SK-N-SH (cell line): ENCODE results near the gene RHOXF2. TPM values are rescaled to one million over a fixed set of nuclear protein-coding genes. Genes with fewer than 3 reads are reported as not detected.

Source experiments
- CTCF ChIA-PET: fragments of 300-600, 350-600 bp; formaldehyde crosslinking; extraction: SDS; loops from one replicate; lab custom pipeline; 2021; lab: Yijun Ruan, JAX
- POLR2A ChIA-PET: fragments of 350-600 bp; sonication (Branson Sonifier 250); formaldehyde crosslinking; extraction: SDS; loops from one replicate; lab custom pipeline; 2020; ENCODE audit warnings: antibody characterized with exemption, inconsistent platforms; lab: Yijun Ruan, JAX
- DNase-seq: peaks from one replicate; pipeline ENCODE4 v3.0.0; 2012
- H2AFZ ChIP-seq: fragments of 200-600 bp; sonication (generic); 2 replicates; pipeline ENCODE4 v1.8.1; 2016; ENCODE audit warnings: antibody characterized with exemption, mild to moderate bottlenecking, low read depth
- H3F3A ChIP-seq: fragments of 200-600 bp; sonication (generic); replicated peaks from 2 replicates; pipeline ENCODE3; 2016; ENCODE audit warnings: antibody characterized with exemption, mild to moderate bottlenecking; ENCODE audit not compliant: insufficient read depth
- H3K27ac ChIP-seq, 2 experiments: fragments of 200-500 bp in 1 of 2; fragments of 200-600 bp in 1 of 2; sonication (Bioruptor generic) in 1 of 2; sonication (generic), shearing (Covaris generic) in 1 of 2; 2 replicates each; pipeline versions ENCODE4 v1.5.1 to v1.6.1; 2014 to 2016; ENCODE audit warnings: low read depth in 2 of 2, inconsistent platforms in 1 of 2, low read length in 1 of 2, mild to moderate bottlenecking in 1 of 2, mixed read lengths in 1 of 2
- H3K27me3 ChIP-seq: fragments of 200-600 bp; sonication (generic), shearing (Covaris generic); 2 replicates; pipeline ENCODE4 v1.6.1; 2016; ENCODE audit warnings: mixed run types; ENCODE audit not compliant: insufficient read depth
- H3K36me3 ChIP-seq, 2 experiments: fragments of 200-500 bp in 1 of 2; fragments of 200-600 bp in 1 of 2; sonication (Bioruptor generic) in 1 of 2; sonication (generic) in 1 of 2; replicated peaks in 1 of 2; 2 replicates each; pipeline versions ENCODE3 to v1.5.1; 2014 to 2016; ENCODE audit warnings: low read length in 1 of 2, mild to moderate bottlenecking in 1 of 2; ENCODE audit not compliant: insufficient read depth in 2 of 2, control insufficient read depth in 1 of 2
- H3K4me1 ChIP-seq, 2 experiments: fragments of 200-500 bp in 1 of 2; fragments of 200-600 bp in 1 of 2; sonication (Bioruptor generic) in 1 of 2; sonication (generic), shearing (Covaris generic) in 1 of 2; 2 replicates each; pipeline versions ENCODE4 v1.5.1 to v1.6.1; 2014 to 2016; ENCODE audit warnings: low read depth in 1 of 2, low read length in 1 of 2, mixed run types in 1 of 2; ENCODE audit not compliant: insufficient read depth in 2 of 2, control insufficient read depth in 1 of 2
- H3K4me2 ChIP-seq: fragments of 200-600 bp; sonication (generic), shearing (Covaris generic); 2 replicates; pipeline ENCODE4 v1.6.1; 2017; ENCODE audit warnings: mixed run types
- H3K4me3 ChIP-seq, 2 experiments: fragments of 200-500 bp in 1 of 2; fragments of 200-600 bp in 1 of 2; sonication (Bioruptor generic) in 1 of 2; sonication (generic), shearing (Covaris generic) in 1 of 2; 2 replicates each; pipeline versions ENCODE4 v1.5.1 to v1.8.1; 2014 to 2016; ENCODE audit warnings: low read depth in 2 of 2, inconsistent platforms in 1 of 2, low read length in 1 of 2, mild to moderate bottlenecking in 1 of 2, mixed read lengths in 1 of 2, moderate library complexity in 1 of 2
- H3K79me2 ChIP-seq: fragments of 200-600 bp; sonication (generic); 2 replicates; pipeline ENCODE4 v1.8.1; 2017; ENCODE audit warnings: mild to moderate bottlenecking; ENCODE audit not compliant: insufficient read depth
- H3K9ac ChIP-seq: fragments of 200-600 bp; sonication (generic); 2 replicates; pipeline ENCODE4 v1.6.1; 2017; ENCODE audit warnings: mixed run types
- H3K9me2 ChIP-seq: fragments of 200-600 bp; sonication (generic); 2 replicates; pipeline ENCODE4 v1.6.1; 2017; ENCODE audit warnings: mixed run types
- H3K9me3 ChIP-seq: fragments of 200-600 bp; sonication (generic); 2 replicates; pipeline ENCODE4 v1.6.1; 2017; ENCODE audit warnings: mixed run types, mild to moderate bottlenecking, moderate library complexity
- H4K20me1 ChIP-seq: fragments of 200-600 bp; sonication (generic); 2 replicates; pipeline ENCODE4 v1.6.1; 2017; ENCODE audit warnings: mild to moderate bottlenecking, mixed run types; ENCODE audit not compliant: insufficient read depth
- CHD2 ChIP-seq: fragments of 150-350 bp; IDR thresholded peaks from 2 replicates; pipeline ENCODE4 v1.6.1; 2018; ENCODE audit warnings: low read length; ENCODE audit not compliant: partially characterized antibody
- ELF1 ChIP-seq: IDR thresholded peaks from 2 replicates; pipeline ENCODE4 v1.4.0; 2012
- EZH2phosphoT487 ChIP-seq: fragments of 200-600 bp; sonication (generic); IDR thresholded peaks from 2 replicates; pipeline ENCODE4 v1.6.1; 2017; ENCODE audit warnings: low read depth, mixed run types, mild to moderate bottlenecking, antibody characterized with exemption, moderate library complexity, borderline replicate concordance
- FOXJ3 ChIP-seq: sonication (generic); formaldehyde crosslinking; IDR thresholded peaks from 2 replicates; pipeline ENCODE4 v1.5.1; 2020; ENCODE audit warnings: mild to moderate bottlenecking, missing genetic modification reagents
- FOXM1 ChIP-seq: IDR thresholded peaks from 2 replicates; pipeline ENCODE4 v1.4.0; 2012; ENCODE audit warnings: low read depth, mild to moderate bottlenecking
- GABPA ChIP-seq: IDR thresholded peaks from 2 replicates; pipeline ENCODE4 v1.4.0; 2012; ENCODE audit warnings: low read depth, mild to moderate bottlenecking
- JUND ChIP-seq: IDR thresholded peaks from 2 replicates; pipeline ENCODE4 v1.4.0; 2012
- MXI1 ChIP-seq: IDR thresholded peaks from 2 replicates; pipeline ENCODE4 v1.6.1; 2012; ENCODE audit warnings: mild to moderate bottlenecking, low read depth, low read length, improper control_type of control experiment
- POLR2AphosphoS5 ChIP-seq: IDR thresholded peaks from 2 replicates; pipeline ENCODE4 v1.6.1; 2012; ENCODE audit warnings: low read depth, low read length
- RFX5 ChIP-seq: IDR thresholded peaks from 2 replicates; pipeline ENCODE4 v1.6.1; 2012; ENCODE audit warnings: mild to moderate bottlenecking, improper control_type of control experiment, low read length
- RXRA ChIP-seq: IDR thresholded peaks from 2 replicates; pipeline ENCODE4 v1.4.0; 2012; ENCODE audit warnings: low read depth, mild to moderate bottlenecking, borderline replicate concordance
- SMC3 ChIP-seq: IDR thresholded peaks from 2 replicates; pipeline ENCODE4 v1.6.1; 2012; ENCODE audit warnings: low read depth, low read length, improper control_type of control experiment
- TCF12 ChIP-seq: IDR thresholded peaks from 2 replicates; pipeline ENCODE4 v1.4.0; 2012
- TEAD4 ChIP-seq: IDR thresholded peaks from 2 replicates; pipeline ENCODE4 v1.4.0; 2012; ENCODE audit warnings: mild to moderate bottlenecking, borderline replicate concordance; ENCODE audit not compliant: insufficient read depth
- YY1 ChIP-seq: IDR thresholded peaks from 2 replicates; pipeline ENCODE4 v1.4.0; 2012; ENCODE audit warnings: low read depth, mild to moderate bottlenecking
- WGBS: methylation state at CpG from one replicate; pipeline ENCODE4 v1.1.6; 2017; ENCODE audit warnings: low lambda C conversion rate; 5-methylcytosine and 5-hydroxymethylcytosine counted together
- polyA plus RNA-seq, 3 experiments: library from polyadenylated mRNA; depleted of rRNA; stranded (reverse); fragments of >200 nt; gene quantifications; 2 replicates each; pipeline ENCODE4 v1.2.3, GENCODE V29; 2012
- TF ChIP-seq, protein P1 (sequence below): IDR thresholded peaks from 2 replicates; pipeline ENCODE4 v1.6.1; 2012; ENCODE audit warnings: mild to moderate bottlenecking, low read depth, low read length, moderate library complexity
- TF ChIP-seq, protein P2 (sequence below): IDR thresholded peaks from 2 replicates; pipeline ENCODE4; 2012
- TF ChIP-seq, protein P3 (sequence below): IDR thresholded peaks from 2 replicates; pipeline ENCODE4 v1.4.0; 2012; ENCODE audit warnings: low read depth, borderline replicate concordance
- TF ChIP-seq, protein P4 (sequence below): fragments of 150-350 bp; IDR thresholded peaks from 2 replicates; pipeline ENCODE4 v1.6.1; 2016; ENCODE audit warnings: mild to moderate bottlenecking, low read depth, low read length

RHOXF2 gene
- polyA plus RNA-seq, 1 of the 3 experiments (the other 2 are of a cell fraction), result not detected

DNA sequence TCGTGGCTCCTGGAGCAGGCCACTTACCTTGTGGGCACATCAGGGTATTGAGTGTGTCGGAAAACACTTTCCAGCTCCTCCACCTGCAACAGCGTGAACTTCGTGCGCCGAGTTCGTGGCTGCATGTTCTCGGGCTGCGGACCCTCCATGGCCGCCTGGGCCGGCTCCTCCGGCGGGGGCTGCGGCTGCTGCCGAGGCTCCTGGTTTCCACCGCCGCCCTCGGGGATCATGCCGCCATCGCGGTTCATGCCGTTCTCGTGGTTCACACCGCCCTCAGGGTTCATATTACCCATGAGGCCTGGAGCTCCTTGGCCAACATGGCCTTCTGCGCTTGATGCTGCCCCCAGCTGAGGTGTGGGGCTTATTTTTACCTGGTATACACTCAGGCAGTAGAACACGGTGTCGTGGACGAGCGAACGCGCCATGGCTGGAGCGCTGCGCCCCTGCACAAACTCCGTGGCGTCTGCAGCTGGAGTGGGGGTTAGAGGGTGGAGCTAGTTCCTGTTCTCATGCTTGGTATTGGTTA, 42.9 kb upstream of the RHOXF2 start, which contains the start of gene RHOXF1 (continued):
- TF ChIP-seq, protein P1, sequence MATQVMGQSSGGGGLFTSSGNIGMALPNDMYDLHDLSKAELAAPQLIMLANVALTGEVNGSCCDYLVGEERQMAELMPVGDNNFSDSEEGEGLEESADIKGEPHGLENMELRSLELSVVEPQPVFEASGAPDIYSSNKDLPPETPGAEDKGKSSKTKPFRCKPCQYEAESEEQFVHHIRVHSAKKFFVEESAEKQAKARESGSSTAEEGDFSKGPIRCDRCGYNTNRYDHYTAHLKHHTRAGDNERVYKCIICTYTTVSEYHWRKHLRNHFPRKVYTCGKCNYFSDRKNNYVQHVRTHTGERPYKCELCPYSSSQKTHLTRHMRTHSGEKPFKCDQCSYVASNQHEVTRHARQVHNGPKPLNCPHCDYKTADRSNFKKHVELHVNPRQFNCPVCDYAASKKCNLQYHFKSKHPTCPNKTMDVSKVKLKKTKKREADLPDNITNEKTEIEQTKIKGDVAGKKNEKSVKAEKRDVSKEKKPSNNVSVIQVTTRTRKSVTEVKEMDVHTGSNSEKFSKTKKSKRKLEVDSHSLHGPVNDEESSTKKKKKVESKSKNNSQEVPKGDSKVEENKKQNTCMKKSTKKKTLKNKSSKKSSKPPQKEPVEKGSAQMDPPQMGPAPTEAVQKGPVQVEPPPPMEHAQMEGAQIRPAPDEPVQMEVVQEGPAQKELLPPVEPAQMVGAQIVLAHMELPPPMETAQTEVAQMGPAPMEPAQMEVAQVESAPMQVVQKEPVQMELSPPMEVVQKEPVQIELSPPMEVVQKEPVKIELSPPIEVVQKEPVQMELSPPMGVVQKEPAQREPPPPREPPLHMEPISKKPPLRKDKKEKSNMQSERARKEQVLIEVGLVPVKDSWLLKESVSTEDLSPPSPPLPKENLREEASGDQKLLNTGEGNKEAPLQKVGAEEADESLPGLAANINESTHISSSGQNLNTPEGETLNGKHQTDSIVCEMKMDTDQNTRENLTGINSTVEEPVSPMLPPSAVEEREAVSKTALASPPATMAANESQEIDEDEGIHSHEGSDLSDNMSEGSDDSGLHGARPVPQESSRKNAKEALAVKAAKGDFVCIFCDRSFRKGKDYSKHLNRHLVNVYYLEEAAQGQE, result no peak
- TF ChIP-seq YY1, result no peak

GRCh38 chrX:120120223-120120622, 38.2 kb upstream of the RHOXF2 start:
- no peak overlapping the region for H3K27ac ChIP-seq
- no peaks in the 10 kb centered on the region for H3K4me1 ChIP-seq
- H3K4me3 ChIP-seq, result no peak overlapping the region
- no peaks in the 10 kb centered on the region for H4K20me1 ChIP-seq
- no peaks in the 10 kb centered on the region for H3K79me2 ChIP-seq
- ChIA-PET CTCF (no interaction called here), POLR2A (no interaction called here)
- DNase-seq, result no peak
- no peak overlapping the region for H3K9ac ChIP-seq
- H3F3A ChIP-seq, result no peaks in the 10 kb centered on the region
- WGBS, result 73% methylated on average over 12 of the region's 12 CpGs
- H2AFZ ChIP-seq, result no peak overlapping the region
- no peak for TF ChIP-seq MXI1
- TF ChIP-seq TCF12, result no peak
- no peak for TF ChIP-seq FOXM1
- TF ChIP-seq FOXJ3 (CRISPR knock-in tag), result no peak
- TF ChIP-seq, protein P2, sequence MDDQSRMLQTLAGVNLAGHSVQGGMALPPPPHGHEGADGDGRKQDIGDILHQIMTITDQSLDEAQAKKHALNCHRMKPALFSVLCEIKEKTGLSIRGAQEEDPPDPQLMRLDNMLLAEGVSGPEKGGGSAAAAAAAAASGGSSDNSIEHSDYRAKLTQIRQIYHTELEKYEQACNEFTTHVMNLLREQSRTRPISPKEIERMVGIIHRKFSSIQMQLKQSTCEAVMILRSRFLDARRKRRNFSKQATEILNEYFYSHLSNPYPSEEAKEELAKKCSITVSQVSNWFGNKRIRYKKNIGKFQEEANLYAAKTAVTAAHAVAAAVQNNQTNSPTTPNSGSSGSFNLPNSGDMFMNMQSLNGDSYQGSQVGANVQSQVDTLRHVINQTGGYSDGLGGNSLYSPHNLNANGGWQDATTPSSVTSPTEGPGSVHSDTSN, result no peak
- no peak for TF ChIP-seq SMC3
- TF ChIP-seq RFX5, result no peak
- no peak for TF ChIP-seq ELF1
- TF ChIP-seq, protein P1, result no peak
- TF ChIP-seq, protein P3, sequence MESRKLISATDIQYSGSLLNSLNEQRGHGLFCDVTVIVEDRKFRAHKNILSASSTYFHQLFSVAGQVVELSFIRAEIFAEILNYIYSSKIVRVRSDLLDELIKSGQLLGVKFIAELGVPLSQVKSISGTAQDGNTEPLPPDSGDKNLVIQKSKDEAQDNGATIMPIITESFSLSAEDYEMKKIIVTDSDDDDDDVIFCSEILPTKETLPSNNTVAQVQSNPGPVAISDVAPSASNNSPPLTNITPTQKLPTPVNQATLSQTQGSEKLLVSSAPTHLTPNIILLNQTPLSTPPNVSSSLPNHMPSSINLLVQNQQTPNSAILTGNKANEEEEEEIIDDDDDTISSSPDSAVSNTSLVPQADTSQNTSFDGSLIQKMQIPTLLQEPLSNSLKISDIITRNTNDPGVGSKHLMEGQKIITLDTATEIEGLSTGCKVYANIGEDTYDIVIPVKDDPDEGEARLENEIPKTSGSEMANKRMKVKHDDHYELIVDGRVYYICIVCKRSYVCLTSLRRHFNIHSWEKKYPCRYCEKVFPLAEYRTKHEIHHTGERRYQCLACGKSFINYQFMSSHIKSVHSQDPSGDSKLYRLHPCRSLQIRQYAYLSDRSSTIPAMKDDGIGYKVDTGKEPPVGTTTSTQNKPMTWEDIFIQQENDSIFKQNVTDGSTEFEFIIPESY, result no peak
- TF ChIP-seq JUND, result no peak
- no peak for TF ChIP-seq EZH2phosphoT487
- TF ChIP-seq RXRA, result no peak
- no peak for TF ChIP-seq TEAD4
- TF ChIP-seq GABPA, result no peak
- TF ChIP-seq CHD2, result no peak
- TF ChIP-seq, protein P4, sequence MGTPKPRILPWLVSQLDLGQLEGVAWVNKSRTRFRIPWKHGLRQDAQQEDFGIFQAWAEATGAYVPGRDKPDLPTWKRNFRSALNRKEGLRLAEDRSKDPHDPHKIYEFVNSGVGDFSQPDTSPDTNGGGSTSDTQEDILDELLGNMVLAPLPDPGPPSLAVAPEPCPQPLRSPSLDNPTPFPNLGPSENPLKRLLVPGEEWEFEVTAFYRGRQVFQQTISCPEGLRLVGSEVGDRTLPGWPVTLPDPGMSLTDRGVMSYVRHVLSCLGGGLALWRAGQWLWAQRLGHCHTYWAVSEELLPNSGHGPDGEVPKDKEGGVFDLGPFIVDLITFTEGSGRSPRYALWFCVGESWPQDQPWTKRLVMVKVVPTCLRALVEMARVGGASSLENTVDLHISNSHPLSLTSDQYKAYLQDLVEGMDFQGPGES, result no peak
- no peak for TF ChIP-seq YY1
- no peak for TF ChIP-seq POLR2AphosphoS5
- no peak overlapping the region for H3K4me2 ChIP-seq
- H3K9me2 ChIP-seq, result no peaks in the 10 kb centered on the region
- H3K9me3 ChIP-seq, result no peaks in the 10 kb centered on the region
- H3K36me3 ChIP-seq, result no peaks in the 10 kb centered on the region
- peaks cover 6% of the 10 kb centered on the region; the same call in 1 of the 2 replicates for H3K27me3 ChIP-seq
